Tibial artery (tissue), 4 donors: ENCODE results near the gene OR52N1.

Experiments
- DNase-seq, 2 donors: peaks; one replicate each; pipeline ENCODE4 v3.0.0-alpha.2; 2019
- H3K27ac ChIP-seq, 2 donors: fragments of 200-600 bp; sonication (generic) in 1 of 2; 1 replicate in 1 of 2; 2 replicates in 1 of 2; pipeline ENCODE4 v1.5.1; 2018 to 2019; ENCODE audit warnings: mild to moderate bottlenecking in 1 of 2
- H3K27me3 ChIP-seq, 2 donors: fragments of 200-600 bp; sonication (generic) in 1 of 2; one replicate each; pipeline versions ENCODE4 v1.5.1 to v1.6.0; 2016 to 2019
- H3K36me3 ChIP-seq, 3 donors: fragments of 200-600 bp; sonication (generic) in 2 of 3; one replicate each; pipeline ENCODE4 v1.5.1; 2016 to 2019; ENCODE audit warnings: mild to moderate bottlenecking in 2 of 3
- H3K4me1 ChIP-seq, 4 donors: fragments of 200-600 bp; sonication (generic) in 2 of 4; 1 replicate in 3 of 4; 2 replicates in 1 of 4; pipeline ENCODE4 v1.5.1; 2016 to 2019
- H3K4me3 ChIP-seq, 2 donors: fragments of 200-600 bp; sonication (generic) in 1 of 2; 1 replicate in 1 of 2; 2 replicates in 1 of 2; pipeline ENCODE4 v1.5.1; 2018 to 2019; ENCODE audit warnings: mild to moderate bottlenecking in 2 of 2
- H3K9me3 ChIP-seq, 3 donors: fragments of 200-600 bp; sonication (generic) in 1 of 3; one replicate each; pipeline ENCODE4 v1.5.1; 2016 to 2019
- intact Hi-C: fragments of 100-400 bp; cut with DNase I; formaldehyde crosslinking; loops from one replicate; pipeline ENCODE4 v1.15.0; 2023; ENCODE audit warnings: low total_unique reads
- TF ChIP-seq, protein P1 (sequence below), 2 experiments: fragments of 200-600 bp in 1 of 2; fragments of 450-650 bp in 1 of 2; IDR thresholded peaks; one replicate each; pipeline ENCODE4 v1.5.1; 2017 to 2019; ENCODE audit warnings: antibody characterized with exemption in 2 of 2, mild to moderate bottlenecking in 1 of 2, moderate library complexity in 1 of 2

Gene OR52N1

GRCh38 chr11:5791165-5791564 is at the start of gene OR52N1:
TSS of gene OR52N1 (minus strand) at chr11:5791265. CDS start at chr11:5788816, 2,449 bp downstream.
- Histone ChIP-seq H3K27ac (no peak within 1 kb of the TSS), H3K4me3 (no peak within 1 kb of the TSS), H3K9me3 (no peaks in the 10 kb centered on the region), H3K27me3 (no peaks in the 10 kb centered on the region), H3K4me1 (no peaks in the 10 kb centered on the region), H3K36me3 (no peaks in the 10 kb centered on the region)
- TF ChIP-seq, protein P1, sequence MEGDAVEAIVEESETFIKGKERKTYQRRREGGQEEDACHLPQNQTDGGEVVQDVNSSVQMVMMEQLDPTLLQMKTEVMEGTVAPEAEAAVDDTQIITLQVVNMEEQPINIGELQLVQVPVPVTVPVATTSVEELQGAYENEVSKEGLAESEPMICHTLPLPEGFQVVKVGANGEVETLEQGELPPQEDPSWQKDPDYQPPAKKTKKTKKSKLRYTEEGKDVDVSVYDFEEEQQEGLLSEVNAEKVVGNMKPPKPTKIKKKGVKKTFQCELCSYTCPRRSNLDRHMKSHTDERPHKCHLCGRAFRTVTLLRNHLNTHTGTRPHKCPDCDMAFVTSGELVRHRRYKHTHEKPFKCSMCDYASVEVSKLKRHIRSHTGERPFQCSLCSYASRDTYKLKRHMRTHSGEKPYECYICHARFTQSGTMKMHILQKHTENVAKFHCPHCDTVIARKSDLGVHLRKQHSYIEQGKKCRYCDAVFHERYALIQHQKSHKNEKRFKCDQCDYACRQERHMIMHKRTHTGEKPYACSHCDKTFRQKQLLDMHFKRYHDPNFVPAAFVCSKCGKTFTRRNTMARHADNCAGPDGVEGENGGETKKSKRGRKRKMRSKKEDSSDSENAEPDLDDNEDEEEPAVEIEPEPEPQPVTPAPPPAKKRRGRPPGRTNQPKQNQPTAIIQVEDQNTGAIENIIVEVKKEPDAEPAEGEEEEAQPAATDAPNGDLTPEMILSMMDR (IDR thresholded peaks at IDR 0.05), result no peak
- DNase-seq, result no peak
- intact Hi-C loops, result no loop called here

GRCh38 chr11:5837695-5838094 is 46.6 kb upstream of the OR52N1 start:
- Histone ChIP-seq H3K9me3 (no peaks in the 10 kb centered on the region), H3K4me1 (no peaks in the 10 kb centered on the region), H3K36me3 (no peaks in the 10 kb centered on the region), H3K27ac (no peak overlapping the region), H3K27me3 (no peaks in the 10 kb centered on the region), H3K4me3 (no peak overlapping the region)
- intact Hi-C loops, result no loop called here
- no peak for DNase-seq
- TF ChIP-seq, protein P1 (IDR thresholded peaks at IDR 0.05), result no peak

GRCh38 chr11:5833446-5833845 is 42.4 kb upstream of the OR52N1 start:
- Histone ChIP-seq H3K4me1 (no peaks in the 10 kb centered on the region), H3K27me3 (no peaks in the 10 kb centered on the region), H3K27ac (no peak overlapping the region), H3K36me3 (no peaks in the 10 kb centered on the region), H3K4me3 (no peak overlapping the region), H3K9me3 (no peaks in the 10 kb centered on the region)
- TF ChIP-seq, protein P1 (IDR thresholded peaks at IDR 0.05), result no peak
- no peak for DNase-seq
- intact Hi-C loops, result no loop called here

DNA sequence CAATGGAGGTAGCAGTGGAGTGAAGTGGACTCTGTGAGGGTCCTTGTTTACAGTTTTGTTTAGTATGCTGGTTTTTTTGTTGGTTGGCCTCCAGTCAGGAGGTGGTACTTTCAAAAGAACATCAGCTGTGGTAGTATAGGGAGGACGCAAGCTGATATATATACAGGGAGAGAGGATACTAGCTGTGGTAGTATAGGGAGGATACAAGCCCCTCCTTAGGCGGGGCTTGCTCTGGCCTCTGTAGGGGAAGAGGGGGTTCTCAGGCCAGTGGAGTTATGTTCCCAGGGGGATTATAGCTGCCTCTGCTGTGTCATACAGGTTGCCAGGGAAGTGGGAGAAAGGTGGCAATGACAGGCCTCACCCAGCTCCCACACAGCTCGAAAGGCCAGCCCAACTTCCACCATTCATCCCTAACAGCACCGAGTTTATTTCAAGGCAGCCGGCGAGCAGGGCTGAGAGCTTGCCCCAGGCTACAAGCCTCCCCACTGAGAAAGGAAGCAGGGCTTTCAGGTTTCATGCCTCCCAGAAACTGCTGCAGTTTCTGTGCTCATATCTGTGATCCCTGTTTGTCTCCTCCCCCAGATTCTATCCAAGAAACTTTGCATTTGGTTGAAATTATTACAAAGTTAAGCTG is 40.2 kb upstream of the OR52N1 start:
- H3K27ac ChIP-seq, result no peak overlapping the region
- H3K27me3 ChIP-seq, result no peaks in the 10 kb centered on the region
- H3K36me3 ChIP-seq, result no peaks in the 10 kb centered on the region
- intact Hi-C loops, result no loop called here
- H3K4me3 ChIP-seq, result no peak overlapping the region
- DNase-seq, result no peak
- no peaks in the 10 kb centered on the region for H3K4me1 ChIP-seq
- TF ChIP-seq, protein P1 (IDR thresholded peaks at IDR 0.05), result no peak
- H3K9me3 ChIP-seq, result no peaks in the 10 kb centered on the region

DNA sequence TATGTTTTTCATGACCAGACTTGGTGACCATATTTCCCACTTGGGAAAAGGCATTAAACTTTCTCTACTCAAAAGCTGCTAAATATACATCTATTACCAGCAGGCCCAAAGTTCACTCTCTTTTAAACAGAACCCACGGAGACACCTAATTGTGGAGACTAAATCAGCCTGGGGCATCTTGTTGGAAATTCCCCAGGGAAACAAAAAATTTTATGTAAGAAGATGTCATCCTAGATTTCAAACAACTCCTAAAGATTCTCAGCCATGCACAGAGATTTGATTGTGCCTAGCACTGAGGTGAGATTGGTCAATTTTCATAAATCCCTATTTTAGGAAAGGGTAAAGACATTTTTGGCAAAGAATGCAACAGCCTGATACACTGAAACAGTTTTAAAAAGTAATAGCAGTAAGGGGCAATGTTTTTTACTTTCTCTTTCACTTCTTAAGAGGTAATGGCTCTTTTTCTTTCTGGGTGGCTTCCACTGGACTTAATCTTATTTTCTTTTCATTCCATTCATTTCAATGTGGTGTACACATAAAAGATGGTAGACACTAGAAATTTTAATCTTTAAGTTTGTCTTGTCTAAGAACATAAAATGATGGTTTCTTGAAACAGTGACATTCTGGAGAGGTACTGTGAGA is 27.3 kb upstream of the OR52N1 start:
- no peak for DNase-seq
- no peak overlapping the region for H3K4me3 ChIP-seq
- H3K27me3 ChIP-seq, result no peaks in the 10 kb centered on the region
- H3K36me3 ChIP-seq, result no peaks in the 10 kb centered on the region
- no peak overlapping the region for H3K27ac ChIP-seq
- no peaks in the 10 kb centered on the region for H3K9me3 ChIP-seq
- TF ChIP-seq, protein P1 (IDR thresholded peaks at IDR 0.05), result no peak
- intact Hi-C loops, result no loop called here
- H3K4me1 ChIP-seq, result no peaks in the 10 kb centered on the region
